HepG2 (cell line): ENCODE data around the gene CTCF. TPM values are rescaled to one million over a fixed set of nuclear protein-coding genes. Genes with fewer than 3 reads are reported as not detected.

Source experiments
- GMEB2 ChIP-seq: IDR thresholded peaks from 2 replicates; pipeline ENCODE4 v1.6.1; 2016; ENCODE audit warnings: missing biosample characterization, missing genetic modification reagents, low read depth
- GTF3A ChIP-seq: sonication (generic); formaldehyde crosslinking; conservative IDR thresholded peaks from 2 replicates; pipeline ENCODE4 v1.4.0; 2020; ENCODE audit warnings: mild to moderate bottlenecking, missing genetic modification reagents
- KLF12 ChIP-seq: sonication (generic); formaldehyde crosslinking; IDR thresholded peaks from 2 replicates; pipeline ENCODE4 v1.4.0; 2020; ENCODE audit warnings: missing genetic modification reagents, borderline replicate concordance
- MTF1 ChIP-seq: sonication (generic); formaldehyde crosslinking; IDR thresholded peaks from 2 replicates; pipeline ENCODE4 v1.5.0; 2020; ENCODE audit warnings: missing genetic modification reagents
- MYC ChIP-seq: sonication (generic); formaldehyde crosslinking; IDR thresholded peaks from 2 replicates; pipeline ENCODE4 v1.9.0; 2021; ENCODE audit warnings: missing genetic modification reagents, borderline replicate concordance
- RFX5 ChIP-seq: IDR thresholded peaks from 2 replicates; pipeline ENCODE4 v1.6.1; 2011; ENCODE audit warnings: low read depth, low read length, improper control_type of control experiment
- SETDB1 ChIP-seq: sonication (generic); formaldehyde crosslinking; IDR thresholded peaks from 2 replicates; pipeline ENCODE4 v1.5.1; 2020; ENCODE audit warnings: missing genetic modification reagents, mild to moderate bottlenecking, borderline replicate concordance
- SOX13 ChIP-seq, 3 experiments: fragments of 450-650 bp in 1 of 3; sonication (generic) in 1 of 3; formaldehyde crosslinking in 1 of 3; IDR thresholded peaks in 2 of 3; conservative IDR thresholded peaks in 1 of 3; 2 replicates each; pipeline versions ENCODE4 v1.5.0 to v1.6.1; 2016 to 2020; ENCODE audit warnings: antibody characterized with exemption in 1 of 3, mild to moderate bottlenecking in 1 of 3, missing compliant biosample characterization in 1 of 3, missing genetic modification reagents in 1 of 3, moderate library complexity in 1 of 3
- TCF12 ChIP-seq, 2 experiments: fragments of 450-650 bp in 1 of 2; sonication (generic) in 1 of 2; formaldehyde crosslinking in 1 of 2; IDR thresholded peaks; 2 replicates each; pipeline versions ENCODE4 v1.6.1 to v1.8.0; 2017 to 2022; ENCODE audit warnings: antibody characterized with exemption in 1 of 2, mild to moderate bottlenecking in 1 of 2, missing genetic modification reagents in 1 of 2, moderate library complexity in 1 of 2
- ZBTB8A ChIP-seq: sonication (generic); formaldehyde crosslinking; IDR thresholded peaks from 2 replicates; pipeline ENCODE4 v1.4.0; 2020; ENCODE audit warnings: mild to moderate bottlenecking, low read depth, missing genetic modification reagents, borderline replicate concordance
- ZNF30 ChIP-seq: sonication (generic); formaldehyde crosslinking; IDR thresholded peaks from 2 replicates; pipeline ENCODE4 v1.5.0; 2020; ENCODE audit warnings: mild to moderate bottlenecking, missing genetic modification reagents
- ZNF546 ChIP-seq: sonication (generic); formaldehyde crosslinking; conservative IDR thresholded peaks from 2 replicates; pipeline ENCODE4 v1.8.1; 2023; ENCODE audit warnings: mild to moderate bottlenecking, missing genetic modification reagents
- ZNF772 ChIP-seq: sonication (generic); formaldehyde crosslinking; IDR thresholded peaks from 2 replicates; pipeline ENCODE4 v1.5.0; 2020; ENCODE audit warnings: mild to moderate bottlenecking, missing genetic modification reagents
- ZNF773 ChIP-seq: sonication (generic); formaldehyde crosslinking; IDR thresholded peaks from 2 replicates; pipeline ENCODE4 v1.4.0; 2020; ENCODE audit warnings: missing genetic modification reagents, borderline replicate concordance
- ZNF781 ChIP-seq: sonication (generic); formaldehyde crosslinking; IDR thresholded peaks from 2 replicates; pipeline ENCODE4 v1.5.1; 2020; ENCODE audit warnings: borderline replicate concordance, mild to moderate bottlenecking, missing genetic modification reagents; ENCODE audit errors: not compliant biosample characterization
- ZNF83 ChIP-seq: sonication (generic); formaldehyde crosslinking; IDR thresholded peaks from 2 replicates; pipeline ENCODE4 v1.4.0; 2020; ENCODE audit warnings: missing genetic modification reagents, mild to moderate bottlenecking, borderline replicate concordance
- ZNF883 ChIP-seq: sonication (generic); formaldehyde crosslinking; IDR thresholded peaks from 2 replicates; pipeline ENCODE4 v1.5.1; 2020; ENCODE audit warnings: mild to moderate bottlenecking, missing genetic modification reagents; ENCODE audit errors: not compliant biosample characterization
- polyA plus RNA-seq, 8 experiments: library from polyadenylated mRNA; depleted of rRNA in 3 of 8; stranded (reverse) in 7 of 8; unstranded in 1 of 8; fragments of >200 nt; fragmentation: Illumina TruSeq in 4 of 8; extraction: Trizol in 4 of 8; gene quantifications; 2 replicates each; pipeline versions ENCODE4 v1.2.1 to v1.2.3, GENCODE V29; 2011 to 2016; ENCODE audit warnings: low read depth in 4 of 8, missing spikeins in 1 of 8, mixed read lengths in 1 of 8; ENCODE audit not compliant: insufficient read depth in 1 of 8
- total RNA-seq, 5 experiments: library from RNA; depleted of rRNA; stranded (reverse); fragments of >200 nt; fragmentation: Illumina TruSeq; extraction: Trizol; gene quantifications; 2 replicates each; pipeline ENCODE4 v1.2.3, GENCODE V29; 2016; ENCODE audit warnings: low read depth in 1 of 5
- TF ChIP-seq, protein P1 (sequence below): sonication (generic); formaldehyde crosslinking; IDR thresholded peaks from 2 replicates; pipeline ENCODE4 v1.8.1; 2022; ENCODE audit warnings: low read depth, mild to moderate bottlenecking, missing genetic modification reagents
- TF ChIP-seq, protein P2 (sequence below): sonication (generic); formaldehyde crosslinking; IDR thresholded peaks from 2 replicates; pipeline ENCODE4 v1.4.0; 2020; ENCODE audit warnings: missing genetic modification reagents, mild to moderate bottlenecking, borderline replicate concordance

Gene CTCF
- total and polyA plus RNA-seq, 2 of the 13 experiments (the other 11 are each of a cell fraction or from before 2014, with no cell fraction given), result 19.5 to 37.5 TPM

DNA sequence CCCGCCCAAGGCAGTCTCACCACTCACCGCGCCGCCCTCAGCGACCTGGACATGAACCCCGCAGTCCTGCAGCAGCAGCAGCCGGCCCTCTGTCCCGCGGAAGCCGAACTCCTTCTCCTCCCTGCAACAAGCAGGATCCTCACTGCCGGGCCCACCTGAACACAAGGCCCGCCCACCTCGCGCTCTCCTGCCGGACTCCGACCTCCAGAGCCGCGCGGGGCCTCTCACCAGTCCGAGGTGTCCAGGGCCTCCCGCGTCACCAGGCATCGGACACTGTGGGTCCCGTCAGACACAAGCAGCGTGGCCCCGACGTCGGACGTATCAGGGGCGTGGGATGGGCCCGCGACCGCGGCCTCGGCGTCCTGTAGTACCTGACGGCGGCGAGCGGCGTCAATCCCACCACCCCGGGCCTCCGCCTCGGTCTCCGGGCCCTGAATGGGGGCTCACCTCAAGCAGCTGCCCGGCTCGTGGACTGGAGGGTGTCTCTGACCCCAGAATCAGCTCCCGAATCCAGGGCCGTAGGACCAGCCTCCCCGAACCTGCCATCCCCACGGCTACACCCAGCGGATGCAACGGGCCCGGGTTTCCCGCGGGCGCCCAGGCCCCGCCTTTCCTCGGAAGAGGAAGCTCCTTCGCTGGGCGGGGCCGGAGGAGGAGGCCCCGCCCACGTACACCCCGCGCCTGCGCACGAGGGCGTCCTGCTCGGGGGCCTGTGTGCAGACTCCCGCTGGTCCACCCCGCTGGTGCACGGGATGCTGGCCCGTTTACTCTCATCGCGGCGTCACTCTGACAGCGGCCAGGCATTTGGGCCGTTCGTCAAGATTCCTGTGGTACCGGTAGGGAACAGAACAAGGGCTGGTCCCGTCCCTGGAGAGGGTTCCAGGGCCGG lies 97.6 kb downstream of the CTCF start, which contains the start of gene ACD (continued):
- TF ChIP-seq ZNF781 (CRISPR knock-in tag) (peak; percentile 71), ZBTB8A (CRISPR knock-in tag) (0 out of 2 replicates have a peak, but pooled peaks have one; percentile 64), ZNF83 (CRISPR knock-in tag) (peak; percentile 88), ZNF773 (CRISPR knock-in tag) (peak; percentile 49; the same call in 1 of the 2 replicates), ZNF772 (CRISPR knock-in tag) (peak; percentile 63), ZNF30 (peak; percentile 55; the same call in 1 of the 2 replicates), RFX5 (no peak), KLF12 (peak; percentile 76; the same call in 1 of the 2 replicates), ZNF883 (CRISPR knock-in tag) (peak; percentile 93), GTF3A (CRISPR knock-in tag) (peak; percentile 87), SOX13 (IDR thresholded peaks at IDR 0.05) (peak; percentile 11; the same call in 1 of the 2 replicates), SOX13 (CRISPR knock-in tag; conservative IDR thresholded peaks at IDR 0.05 in 1 of 2, IDR thresholded peaks at IDR 0.05 in 1 of 2) (no peak), MYC (CRISPR knock-in tag) (peak; percentile 63; the same call in 1 of the 2 replicates), GMEB2 (CRISPR knock-in tag) (0 out of 2 replicates have a peak, but pooled peaks have one; percentile 29), ZNF546 (CRISPR knock-in tag) (peak; percentile 96), MTF1 (CRISPR knock-in tag) (no peak), SETDB1 (CRISPR knock-in tag) (peak; percentile 27; the same call in 1 of the 2 replicates), TCF12 (IDR thresholded peaks at IDR 0.05) (no peak), TCF12 (CRISPR knock-in tag; IDR thresholded peaks at IDR 0.05) (peak; percentile 55; the same call in 1 of the 2 replicates)
- TF ChIP-seq, protein P1, sequence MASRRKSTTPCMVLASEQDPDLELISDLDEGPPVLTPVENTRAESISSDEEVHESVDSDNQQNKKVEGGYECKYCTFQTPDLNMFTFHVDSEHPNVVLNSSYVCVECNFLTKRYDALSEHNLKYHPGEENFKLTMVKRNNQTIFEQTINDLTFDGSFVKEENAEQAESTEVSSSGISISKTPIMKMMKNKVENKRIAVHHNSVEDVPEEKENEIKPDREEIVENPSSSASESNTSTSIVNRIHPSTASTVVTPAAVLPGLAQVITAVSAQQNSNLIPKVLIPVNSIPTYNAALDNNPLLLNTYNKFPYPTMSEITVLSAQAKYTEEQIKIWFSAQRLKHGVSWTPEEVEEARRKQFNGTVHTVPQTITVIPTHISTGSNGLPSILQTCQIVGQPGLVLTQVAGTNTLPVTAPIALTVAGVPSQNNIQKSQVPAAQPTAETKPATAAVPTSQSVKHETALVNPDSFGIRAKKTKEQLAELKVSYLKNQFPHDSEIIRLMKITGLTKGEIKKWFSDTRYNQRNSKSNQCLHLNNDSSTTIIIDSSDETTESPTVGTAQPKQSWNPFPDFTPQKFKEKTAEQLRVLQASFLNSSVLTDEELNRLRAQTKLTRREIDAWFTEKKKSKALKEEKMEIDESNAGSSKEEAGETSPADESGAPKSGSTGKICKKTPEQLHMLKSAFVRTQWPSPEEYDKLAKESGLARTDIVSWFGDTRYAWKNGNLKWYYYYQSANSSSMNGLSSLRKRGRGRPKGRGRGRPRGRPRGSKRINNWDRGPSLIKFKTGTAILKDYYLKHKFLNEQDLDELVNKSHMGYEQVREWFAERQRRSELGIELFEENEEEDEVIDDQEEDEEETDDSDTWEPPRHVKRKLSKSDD (CRISPR knock-in tag), result 0 out of 2 replicates have a peak, but pooled peaks have one; percentile 24
- TF ChIP-seq, protein P2, sequence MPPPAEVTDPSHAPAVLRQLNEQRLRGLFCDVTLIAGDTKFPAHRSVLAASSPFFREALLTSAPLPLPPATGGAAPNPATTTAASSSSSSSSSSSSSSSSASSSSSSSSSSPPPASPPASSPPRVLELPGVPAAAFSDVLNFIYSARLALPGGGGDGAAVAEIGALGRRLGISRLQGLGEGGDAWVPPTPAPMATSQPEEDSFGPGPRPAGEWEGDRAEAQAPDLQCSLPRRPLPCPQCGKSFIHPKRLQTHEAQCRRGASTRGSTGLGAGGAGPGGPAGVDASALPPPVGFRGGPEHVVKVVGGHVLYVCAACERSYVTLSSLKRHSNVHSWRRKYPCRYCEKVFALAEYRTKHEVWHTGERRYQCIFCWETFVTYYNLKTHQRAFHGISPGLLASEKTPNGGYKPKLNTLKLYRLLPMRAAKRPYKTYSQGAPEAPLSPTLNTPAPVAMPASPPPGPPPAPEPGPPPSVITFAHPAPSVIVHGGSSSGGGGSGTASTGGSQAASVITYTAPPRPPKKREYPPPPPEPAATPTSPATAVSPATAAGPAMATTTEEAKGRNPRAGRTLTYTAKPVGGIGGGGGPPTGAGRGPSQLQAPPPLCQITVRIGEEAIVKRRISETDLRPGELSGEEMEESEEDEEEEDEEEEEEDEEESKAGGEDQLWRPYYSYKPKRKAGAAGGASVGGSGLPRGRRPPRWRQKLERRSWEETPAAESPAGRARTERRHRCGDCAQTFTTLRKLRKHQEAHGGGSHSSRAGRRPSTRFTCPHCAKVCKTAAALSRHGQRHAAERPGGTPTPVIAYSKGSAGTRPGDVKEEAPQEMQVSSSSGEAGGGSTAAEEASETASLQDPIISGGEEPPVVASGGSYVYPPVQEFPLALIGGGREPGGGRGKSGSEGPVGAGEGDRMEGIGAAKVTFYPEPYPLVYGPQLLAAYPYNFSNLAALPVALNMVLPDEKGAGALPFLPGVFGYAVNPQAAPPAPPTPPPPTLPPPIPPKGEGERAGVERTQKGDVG (CRISPR knock-in tag), result peak; percentile 90
